ENCODE results near the gene SPTSSA. TPM values are rescaled to one million over a fixed set of nuclear protein-coding genes. Genes with fewer than 3 reads are reported as not detected.

The SPTSSA gene
- total and polyA plus RNA-seq, 2 experiments from 2014 or later, result 27.5 to 36.4 TPM

GRCh38 chr14:34460841-34461240 lies 1.2 kb downstream of the SPTSSA start:
- H2AFZ ChIP-seq, result no peak overlapping the region
- Mint-ChIP-seq H3K4me3 (peak overlapping the region; percentile 93), H3K36me3 (ENCODE audit: low read depth) (peaks cover 8% of the 10 kb centered on the region; the same call in 2 of the 3 replicates), H3K4me1 (peaks cover 11% of the 10 kb centered on the region; the same call in 2 of the 3 replicates), H3K9me3 (no peaks in the 10 kb centered on the region; the same call in 2 of the 3 replicates), H3K27ac (peak overlapping the region; percentile 94; the same call in 1 of the 2 replicates), H3K27me3 (ENCODE audit: insufficient read depth, low read depth, poor library complexity) (peaks cover 4% of the 10 kb centered on the region)
- H3K4me1 ChIP-seq (ENCODE audit: insufficient read depth), result peaks cover 13% of the 10 kb centered on the region
- peaks cover 57% of the 10 kb centered on the region for H3K79me2 ChIP-seq (replicated peaks; ENCODE audit: insufficient read depth)
- H3K27me3 ChIP-seq (ENCODE audit: insufficient read depth), result no peaks in the 10 kb centered on the region
- peak overlapping the region; percentile 90 for H3K4me2 ChIP-seq
- ATAC-seq (no peak), DNase-seq (ENCODE audit: low spot score) (no peak)
- H3F3A ChIP-seq (replicated peaks; ENCODE audit: low read depth), result 0 out of 2 replicates have a peak, but pooled peaks cover 7% of the 10 kb centered on the region
- H3K4me3 ChIP-seq, result peak overlapping the region; percentile 91
- no peaks in the 10 kb centered on the region for H3K36me3 ChIP-seq (ENCODE audit: insufficient read depth)
- TF ChIP-seq CREB1 (CRISPR knock-in tag; IDR thresholded peaks at IDR 0.05; ENCODE audit: low read depth), result no peak
- TF ChIP-seq ZNF114 (CRISPR knock-in tag; IDR thresholded peaks at IDR 0.05), result no peak
- TF ChIP-seq EZH2phosphoT487 (IDR thresholded peaks at IDR 0.05; ENCODE audit: unreplicated experiment), result no peak
- no peak for TF ChIP-seq ZNF462 (CRISPR knock-in tag; IDR thresholded peaks at IDR 0.05)
- TF ChIP-seq POLR2AphosphoS5 (IDR thresholded peaks at IDR 0.05; ENCODE audit: low read depth), result no peak
- peaks cover 11% of the 10 kb centered on the region; the same call in 1 of the 2 replicates for H4K20me1 ChIP-seq (replicated peaks; ENCODE audit: insufficient read depth)
- H3K9me2 ChIP-seq (ENCODE audit: insufficient read depth), result peaks cover 14% of the 10 kb centered on the region; the same call in 1 of the 2 replicates
- no peak overlapping the region for H3K27ac ChIP-seq (ENCODE audit: low read depth)

DNA sequence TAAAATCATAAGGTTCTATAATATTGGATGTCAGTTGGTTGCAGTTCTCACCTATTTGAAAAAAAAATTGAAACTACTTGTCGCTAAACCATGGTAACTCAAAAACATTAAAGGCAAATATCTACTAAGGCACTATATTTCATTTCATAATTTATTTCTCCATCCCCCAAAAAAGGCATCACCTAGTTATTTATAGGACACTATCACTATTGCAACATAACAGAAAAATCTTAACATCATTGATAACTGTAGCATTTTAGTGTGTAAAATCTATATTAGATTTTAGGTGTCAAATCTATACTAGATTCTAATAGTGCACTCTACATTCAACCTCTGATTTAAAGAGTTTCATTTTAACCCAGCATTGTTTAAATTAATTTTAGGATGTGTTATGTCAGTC lies 1.7 kb downstream of the SPTSSA start:
- H3K4me1 ChIP-seq (ENCODE audit: insufficient read depth), result peaks cover 11% of the 10 kb centered on the region
- peak overlapping the region; percentile 90 for H3K4me2 ChIP-seq
- H3K27ac ChIP-seq (ENCODE audit: low read depth), result no peak overlapping the region
- no peaks in the 10 kb centered on the region for H3K27me3 ChIP-seq (ENCODE audit: insufficient read depth)
- H3K79me2 ChIP-seq (replicated peaks; ENCODE audit: insufficient read depth), result peaks cover 62% of the 10 kb centered on the region
- no peak for DNase-seq (ENCODE audit: low spot score)
- H3K36me3 ChIP-seq (ENCODE audit: insufficient read depth), result no peaks in the 10 kb centered on the region
- ATAC-seq, result no peak
- no peak overlapping the region for H2AFZ ChIP-seq
- H3K36me3 Mint-ChIP-seq (ENCODE audit: low read depth), result peaks cover 10% of the 10 kb centered on the region; the same call in 2 of the 3 replicates
- H3F3A ChIP-seq (replicated peaks; ENCODE audit: low read depth), result 0 out of 2 replicates have a peak, but pooled peaks cover 7% of the 10 kb centered on the region
- peaks cover 4% of the 10 kb centered on the region for H3K27me3 Mint-ChIP-seq (ENCODE audit: insufficient read depth, low read depth, poor library complexity)
- peaks cover 14% of the 10 kb centered on the region; the same call in 1 of the 2 replicates for H3K9me2 ChIP-seq (ENCODE audit: insufficient read depth)
- peaks cover 11% of the 10 kb centered on the region; the same call in 1 of the 2 replicates for H4K20me1 ChIP-seq (replicated peaks; ENCODE audit: insufficient read depth)
- H3K4me3 Mint-ChIP-seq, result peak overlapping the region; percentile 93
- peak overlapping the region; percentile 91 for H3K4me3 ChIP-seq
- H3K27ac Mint-ChIP-seq, result no peak overlapping the region
- H3K9me3 Mint-ChIP-seq, result no peaks in the 10 kb centered on the region; the same call in 2 of the 3 replicates
- peaks cover 11% of the 10 kb centered on the region; the same call in 2 of the 3 replicates for H3K4me1 Mint-ChIP-seq
- no peak for TF ChIP-seq ETS1 (IDR thresholded peaks at IDR 0.05)
- TF ChIP-seq CTCF (conservative IDR thresholded peaks at IDR 0.05; ENCODE audit: low read depth in 2 of 2), result no peak
- no peak for TF ChIP-seq STAT1 (IDR thresholded peaks at IDR 0.05; ENCODE audit: unreplicated experiment)
- no peak for TF ChIP-seq CREB1 (CRISPR knock-in tag; IDR thresholded peaks at IDR 0.05; ENCODE audit: low read depth)
- no peak for TF ChIP-seq EZH2 (IDR thresholded peaks at IDR 0.05; ENCODE audit: low read depth, unreplicated experiment)
- no peak for TF ChIP-seq EZH2phosphoT487 (IDR thresholded peaks at IDR 0.05; ENCODE audit: unreplicated experiment)
- no peak for TF ChIP-seq NANOG (IDR thresholded peaks at IDR 0.05; ENCODE audit: borderline replicate concordance)
- no peak for TF ChIP-seq ZNF331 (CRISPR knock-in tag; IDR thresholded peaks at IDR 0.05; ENCODE audit: low read depth)
- no peak for TF ChIP-seq ZNF114 (CRISPR knock-in tag; IDR thresholded peaks at IDR 0.05)

All from GM23338 (cell line).